Measurements from ENCODE around the gene PER1.

PER1 gene, protein sequence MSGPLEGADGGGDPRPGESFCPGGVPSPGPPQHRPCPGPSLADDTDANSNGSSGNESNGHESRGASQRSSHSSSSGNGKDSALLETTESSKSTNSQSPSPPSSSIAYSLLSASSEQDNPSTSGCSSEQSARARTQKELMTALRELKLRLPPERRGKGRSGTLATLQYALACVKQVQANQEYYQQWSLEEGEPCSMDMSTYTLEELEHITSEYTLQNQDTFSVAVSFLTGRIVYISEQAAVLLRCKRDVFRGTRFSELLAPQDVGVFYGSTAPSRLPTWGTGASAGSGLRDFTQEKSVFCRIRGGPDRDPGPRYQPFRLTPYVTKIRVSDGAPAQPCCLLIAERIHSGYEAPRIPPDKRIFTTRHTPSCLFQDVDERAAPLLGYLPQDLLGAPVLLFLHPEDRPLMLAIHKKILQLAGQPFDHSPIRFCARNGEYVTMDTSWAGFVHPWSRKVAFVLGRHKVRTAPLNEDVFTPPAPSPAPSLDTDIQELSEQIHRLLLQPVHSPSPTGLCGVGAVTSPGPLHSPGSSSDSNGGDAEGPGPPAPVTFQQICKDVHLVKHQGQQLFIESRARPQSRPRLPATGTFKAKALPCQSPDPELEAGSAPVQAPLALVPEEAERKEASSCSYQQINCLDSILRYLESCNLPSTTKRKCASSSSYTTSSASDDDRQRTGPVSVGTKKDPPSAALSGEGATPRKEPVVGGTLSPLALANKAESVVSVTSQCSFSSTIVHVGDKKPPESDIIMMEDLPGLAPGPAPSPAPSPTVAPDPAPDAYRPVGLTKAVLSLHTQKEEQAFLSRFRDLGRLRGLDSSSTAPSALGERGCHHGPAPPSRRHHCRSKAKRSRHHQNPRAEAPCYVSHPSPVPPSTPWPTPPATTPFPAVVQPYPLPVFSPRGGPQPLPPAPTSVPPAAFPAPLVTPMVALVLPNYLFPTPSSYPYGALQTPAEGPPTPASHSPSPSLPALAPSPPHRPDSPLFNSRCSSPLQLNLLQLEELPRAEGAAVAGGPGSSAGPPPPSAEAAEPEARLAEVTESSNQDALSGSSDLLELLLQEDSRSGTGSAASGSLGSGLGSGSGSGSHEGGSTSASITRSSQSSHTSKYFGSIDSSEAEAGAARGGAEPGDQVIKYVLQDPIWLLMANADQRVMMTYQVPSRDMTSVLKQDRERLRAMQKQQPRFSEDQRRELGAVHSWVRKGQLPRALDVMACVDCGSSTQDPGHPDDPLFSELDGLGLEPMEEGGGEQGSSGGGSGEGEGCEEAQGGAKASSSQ (N-terminal part only)

GRCh38 chr17:8152112-8152775, at the start of gene PER1:
Gene PER1 (minus strand): TSS chr17:8152404. CDS start chr17:8150706, 1,698 bp downstream.
- DNase-seq: peak; percentile 95

- DNase-seq: peak; percentile 86
Observed at GRCh38 chr17:8192070-8192815, 40.0 kb upstream of the PER1 start.

DNA sequence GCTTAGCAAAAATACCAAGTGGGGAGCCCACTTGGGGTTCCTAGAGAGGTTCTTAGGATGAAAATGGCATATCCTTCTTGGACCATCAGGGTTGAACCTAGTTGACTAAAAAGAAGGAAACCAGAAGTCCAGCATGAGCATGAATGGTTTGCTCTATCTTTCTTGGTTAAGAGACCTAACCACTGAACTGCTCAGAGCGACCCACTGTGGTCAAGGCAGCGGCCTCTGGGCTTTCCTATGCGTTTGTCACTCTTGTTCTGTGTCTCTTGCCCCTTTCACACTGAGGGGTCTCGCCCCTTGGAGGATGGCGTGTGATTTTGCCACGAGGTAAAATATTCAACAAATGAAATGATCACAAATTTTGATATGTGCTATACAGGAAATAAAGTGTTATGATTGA, 38.3 kb upstream of the PER1 start:
- DNase-seq: no peak

GRCh38 chr17:8189711-8190477, 37.7 kb upstream of the PER1 start, which contains the start of gene BORCS6:
Gene BORCS6 (minus strand): TSS chr17:8190180. CDS start chr17:8190140, 40 bp downstream.
- peak; percentile 98 for DNase-seq

DNA sequence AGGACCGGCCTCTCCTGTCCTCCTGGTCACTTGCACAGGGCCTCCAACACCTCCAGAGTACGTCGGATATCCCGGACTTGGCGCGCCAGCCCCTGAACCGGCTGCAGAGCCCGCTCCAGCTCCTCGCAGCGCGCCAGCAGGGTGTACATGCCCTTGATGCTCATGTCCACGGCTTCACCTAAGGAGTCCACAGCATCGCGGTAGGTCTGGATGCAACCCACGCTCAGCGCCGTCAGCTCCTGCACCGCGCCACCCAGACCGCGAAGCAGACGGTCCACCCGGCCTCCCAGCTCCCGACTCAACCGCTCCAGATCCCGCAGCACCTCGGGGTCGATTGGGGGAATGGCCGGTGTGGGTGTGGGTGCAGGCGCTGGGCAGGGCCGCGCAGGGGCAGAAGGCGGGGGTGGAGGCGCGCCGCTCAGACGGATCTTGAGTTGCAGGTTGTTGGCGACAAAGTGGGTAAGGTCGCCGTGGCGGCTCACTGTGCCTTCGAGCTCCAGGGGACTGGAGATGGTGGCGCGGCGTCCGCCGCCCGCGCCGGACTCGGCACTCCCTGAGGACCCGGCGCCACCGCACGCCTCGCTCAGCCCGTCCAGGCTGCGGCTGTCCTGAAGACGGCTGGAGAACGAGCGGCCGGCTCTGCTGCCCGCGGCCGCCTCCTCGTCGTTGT, 37.0 kb upstream of the PER1 start:
- peak; percentile 39 for DNase-seq

- peak; percentile 34 for DNase-seq
Observed at GRCh38 chr17:8188263-8188839, 36.1 kb upstream of the PER1 start.

DNA sequence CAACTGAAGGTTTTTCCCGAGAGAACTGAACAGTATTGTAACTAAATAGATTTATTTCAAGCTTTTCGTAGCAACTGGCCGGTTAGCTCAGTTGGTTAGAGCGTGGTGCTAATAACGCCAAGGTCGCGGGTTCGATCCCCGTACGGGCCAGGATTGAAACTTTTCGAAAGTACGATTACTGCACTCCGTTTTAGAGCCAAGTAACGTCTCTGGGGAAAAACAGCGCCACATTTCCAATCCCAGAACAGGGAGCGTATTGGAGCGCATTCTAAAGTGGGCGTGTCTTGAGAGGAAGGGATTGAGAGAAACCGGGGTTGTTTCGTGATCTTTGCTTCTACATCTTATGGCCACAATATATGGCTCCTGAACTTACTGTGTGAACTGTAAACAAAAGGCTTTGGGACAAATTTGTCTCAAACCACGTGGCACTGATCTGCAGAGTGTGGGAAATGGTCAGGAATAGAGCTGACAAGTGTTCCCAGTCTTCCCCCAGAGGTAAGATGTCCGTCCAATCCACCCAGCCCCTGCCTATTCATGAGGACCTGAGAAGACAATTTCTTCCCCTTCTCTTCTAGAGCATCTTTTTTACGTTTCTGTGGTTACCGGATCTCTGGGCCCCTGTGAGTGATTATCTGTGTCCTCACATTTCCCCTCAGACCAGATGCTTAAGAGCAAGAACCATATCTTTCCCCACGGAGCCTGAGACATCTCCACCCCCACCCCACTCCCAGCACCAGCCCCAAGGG, 35.5 kb upstream of the PER1 start:
- peak; percentile 94 for DNase-seq

- peak; percentile 95 for DNase-seq
Observed at GRCh38 chr17:8186787-8187516, 34.7 kb upstream of the PER1 start.

- DNase-seq: no peak
Observed at GRCh38 chr17:8186446-8186786, 34.2 kb upstream of the PER1 start.

DNA sequence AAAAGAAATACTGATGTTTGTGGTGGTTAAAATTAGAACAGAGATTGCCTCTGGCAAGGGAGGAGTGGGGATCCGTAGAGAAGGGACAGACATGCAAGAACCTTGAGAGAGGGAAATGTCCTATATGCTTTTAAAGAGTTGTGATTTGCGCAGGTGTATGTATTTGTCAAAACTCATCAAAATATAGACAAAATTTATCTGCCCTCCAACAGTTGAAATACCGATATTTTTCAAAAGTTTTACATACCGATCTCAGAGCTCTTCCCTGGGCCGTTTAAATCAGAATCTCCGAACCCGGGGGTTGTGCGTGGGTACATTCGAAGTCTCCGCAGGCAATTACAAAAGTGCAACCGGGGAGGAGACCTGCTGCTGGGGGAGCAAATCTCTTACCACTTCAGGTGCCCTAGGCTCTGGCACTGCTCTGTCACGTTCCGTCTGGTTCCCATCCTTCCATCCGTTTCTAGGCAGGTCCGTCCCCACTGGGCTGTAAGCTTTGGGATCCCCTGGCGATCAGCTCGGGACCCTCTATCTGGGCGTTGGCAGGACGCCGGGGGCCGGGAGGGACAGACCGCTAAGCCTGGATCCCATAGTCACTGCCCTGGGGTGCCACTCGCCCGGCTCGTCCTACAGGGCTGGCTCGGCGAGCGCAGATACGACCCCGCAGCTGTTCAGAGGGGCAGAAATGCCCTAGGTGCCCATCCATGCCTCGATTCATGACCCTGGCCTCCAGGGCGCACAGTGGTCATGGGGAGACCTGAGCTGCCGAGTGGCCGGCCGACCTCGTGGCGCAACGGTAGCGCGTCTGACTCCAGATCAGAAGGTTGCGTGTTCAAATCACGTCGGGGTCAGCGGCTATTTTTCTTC, 33.6 kb upstream of the PER1 start:
- DNase-seq: peak; percentile 93

- no peak for DNase-seq
Observed at GRCh38 chr17:8176998-8177731, 25.0 kb upstream of the PER1 start.

DNA sequence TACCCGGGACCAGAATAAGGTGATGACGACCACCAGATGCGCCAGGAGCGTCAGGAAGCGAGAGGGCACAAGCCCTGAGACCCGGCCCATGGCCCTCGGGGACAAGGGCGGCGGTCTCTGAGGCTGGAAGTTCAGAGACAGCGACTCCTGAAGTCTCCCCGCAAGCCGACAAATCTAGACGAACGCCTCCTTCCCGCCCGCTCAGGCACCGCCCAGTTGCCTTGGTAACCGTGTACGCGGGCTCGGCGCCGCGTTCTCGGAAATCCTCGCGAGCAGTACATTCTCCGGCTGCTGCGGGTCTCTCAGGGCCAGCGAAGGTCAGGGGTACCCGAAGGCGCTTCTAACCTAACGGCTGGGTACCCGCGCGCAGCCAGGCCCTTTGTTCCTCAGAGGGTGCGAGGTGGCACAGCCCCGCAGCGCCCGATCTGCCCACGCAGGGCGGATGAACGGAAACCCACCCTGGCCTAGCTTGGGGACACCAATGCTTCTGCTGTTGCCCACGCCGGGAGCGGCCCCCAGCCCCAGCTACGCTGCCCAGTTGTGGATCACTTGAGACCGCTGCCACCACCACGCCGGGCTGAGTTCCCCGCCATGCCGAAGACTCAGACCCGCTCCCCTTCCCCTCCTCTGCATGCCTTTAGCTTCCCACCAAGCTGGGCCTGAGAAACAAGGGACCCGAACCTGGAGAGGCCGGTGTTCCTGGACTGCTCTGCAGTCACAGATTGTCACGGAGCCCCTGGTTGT, 24.2 kb upstream of the PER1 start, which contains the start of gene TMEM107:
TMEM107 (minus strand) TSS at position 184 of the 744 bp plus-strand sequence; CDS start at position 90, 94 bp downstream.
- DNase-seq: peak; percentile 90

GRCh38 chr17:8175795-8176196, 23.6 kb upstream of the PER1 start:
- DNase-seq: no peak

DNA sequence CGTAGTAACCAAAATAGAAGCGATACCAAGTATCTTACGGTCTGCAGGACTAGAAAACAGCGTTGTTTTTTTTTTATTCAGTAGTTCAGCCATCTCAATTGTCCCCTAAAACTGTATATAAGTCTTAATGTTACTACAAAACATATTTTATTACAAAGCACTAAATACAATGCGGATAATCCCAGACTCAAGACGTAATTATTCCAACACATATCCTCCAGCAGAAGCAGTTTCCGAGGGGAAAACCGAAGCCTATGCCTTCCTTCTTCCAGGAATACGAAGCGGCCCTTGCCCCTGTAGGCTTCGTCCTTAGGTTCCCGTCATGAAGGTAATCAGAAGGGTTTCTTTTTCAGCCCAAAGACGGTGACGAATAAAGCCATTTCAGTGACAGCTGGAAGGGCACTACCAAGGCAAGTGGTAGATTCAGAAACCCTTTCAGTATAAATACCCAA, 21.7 kb upstream of the PER1 start:
- no peak for DNase-seq

- peak; percentile 95 for DNase-seq
Observed at GRCh38 chr17:8173056-8173870, 21.1 kb upstream of the PER1 start.
